WERI-Rb-1 (cell line): Measurements from ENCODE around the gene PRM3.

Experiments used
- DNase-seq: peaks from one replicate; pipeline ENCODE4 v3.0.0-alpha.2; 2020
- H3K27ac ChIP-seq: fragments of 250-450 bp; sonication (Bioruptor Pico); 2 replicates; pipeline ENCODE4 v1.5.1; 2020; ENCODE audit warnings: mild to moderate bottlenecking, moderate library complexity
- H3K27me3 ChIP-seq: fragments of 250-450 bp; sonication (Bioruptor Pico); 2 replicates; pipeline ENCODE4 v1.5.1; 2021; ENCODE audit warnings: mild to moderate bottlenecking, low read depth, moderate library complexity; ENCODE audit not compliant: insufficient read depth, severe bottlenecking
- H3K36me3 ChIP-seq: fragments of 250-450 bp; sonication (Bioruptor Pico); 2 replicates; pipeline ENCODE4 v1.5.1; 2020; ENCODE audit warnings: mild to moderate bottlenecking, moderate library complexity
- H3K4me3 ChIP-seq: 2 replicates; pipeline ENCODE4 v1.5.1; 2011; ENCODE audit warnings: low read depth, mild to moderate bottlenecking, control low read depth, low read length
- H3K9me3 ChIP-seq: fragments of 250-450 bp; sonication (Bioruptor Pico); 2 replicates; pipeline ENCODE4 v1.5.1; 2021; ENCODE audit warnings: mild to moderate bottlenecking, moderate library complexity; ENCODE audit not compliant: severe bottlenecking
- CTCF ChIP-seq: IDR thresholded peaks from 2 replicates; pipeline ENCODE4 v1.5.1; 2011; ENCODE audit warnings: low read depth, mild to moderate bottlenecking, control low read depth, inconsistent platforms, low read length

The PRM3 gene

GRCh38 chr16:11276143-11276895, 2.9 kb upstream of the PRM3 start, which contains the start of gene PRM2:
PRM2 (minus strand) TSS chr16:11276480; CDS start chr16:11276370, 110 bp downstream.
- DNase-seq = no peak
- no peaks in the 10 kb centered on the region for H3K27me3 ChIP-seq
- H3K36me3 ChIP-seq = no peaks in the 10 kb centered on the region
- no peaks in the 10 kb centered on the region for H3K9me3 ChIP-seq
- H3K27ac ChIP-seq = no peak within 1 kb of the TSS
- TF ChIP-seq CTCF = no peak
- H3K4me3 ChIP-seq = no peak within 1 kb of the TSS

- DNase-seq = no peak
- no peak overlapping the region for H3K4me3 ChIP-seq
- H3K27me3 ChIP-seq = no peaks in the 10 kb centered on the region
- H3K36me3 ChIP-seq = no peaks in the 10 kb centered on the region
- H3K27ac ChIP-seq = no peak overlapping the region
- TF ChIP-seq CTCF = no peak
- H3K9me3 ChIP-seq = no peaks in the 10 kb centered on the region
Measured at GRCh38 chr16:11274964-11275363, 1.5 kb upstream of the PRM3 start.

- Histone ChIP-seq H3K36me3 (no peaks in the 10 kb centered on the region), H3K9me3 (no peaks in the 10 kb centered on the region), H3K27ac (no peak overlapping the region), H3K4me3 (no peak overlapping the region), H3K27me3 (no peaks in the 10 kb centered on the region)
- TF ChIP-seq CTCF = no peak
- DNase-seq = no peak
Measured at GRCh38 chr16:11273721-11274324, 394 bp upstream of the PRM3 start.

GRCh38 chr16:11272484-11272883, 945 bp downstream of the PRM3 start:
- Histone ChIP-seq H3K36me3 (no peaks in the 10 kb centered on the region), H3K27ac (no peak overlapping the region), H3K9me3 (no peaks in the 10 kb centered on the region), H3K4me3 (no peak overlapping the region), H3K27me3 (no peaks in the 10 kb centered on the region)
- no peak for TF ChIP-seq CTCF
- DNase-seq = no peak

GRCh38 chr16:11271610-11272009, 1.8 kb downstream of the PRM3 start:
- DNase-seq = no peak
- Histone ChIP-seq H3K9me3 (no peaks in the 10 kb centered on the region), H3K27ac (no peak overlapping the region), H3K4me3 (no peak overlapping the region), H3K36me3 (no peaks in the 10 kb centered on the region), H3K27me3 (no peaks in the 10 kb centered on the region)
- no peak for TF ChIP-seq CTCF
